WTC11 (cell line): ENCODE measurements around the gene IFI6. TPM values are rescaled to one million over a fixed set of nuclear protein-coding genes. Genes with fewer than 3 reads are reported as not detected.
A peak's percentile ranks its signal among the peaks of the same experiment; 100 is the strongest.

Experiments used
- ATAC-seq: fragments of 200-7000 bp; cut with Tn5 transposase; 2 replicates; pipeline ENCODE4 v1.10.0; 2021; ENCODE audit warnings: mild to moderate bottlenecking, moderate library complexity
- CTCF ChIA-PET: fragments of 300-600 bp; sonication (Branson Sonifier 250); formaldehyde crosslinking; loops from one replicate; lab custom pipeline; 2021; ENCODE audit warnings: antibody characterized with exemption; lab: Charles Lee
- POLR2A ChIA-PET: fragments of 350-600 bp; sonication (Branson Sonifier 250); formaldehyde crosslinking; loops from one replicate; lab custom pipeline; 2021; ENCODE audit warnings: antibody characterized with exemption; lab: Charles Lee
- DNase-seq: peaks from one replicate; pipeline ENCODE4 v3.0.0; 2021; ENCODE audit warnings: low spot score
- H3K27ac Mint-ChIP-seq: 2 replicates; pipeline ENCODE4 v1.8.0; 2021; ENCODE audit warnings: mixed read lengths
- H3K27me3 Mint-ChIP-seq: 2 replicates; pipeline ENCODE4 v1.8.0; 2021; ENCODE audit warnings: low read depth, mild to moderate bottlenecking, moderate library complexity, mixed read lengths
- H3K36me3 Mint-ChIP-seq: 2 replicates; pipeline ENCODE4 v1.8.0; 2021; ENCODE audit warnings: mixed read lengths
- H3K4me1 Mint-ChIP-seq: 2 replicates; pipeline ENCODE4 v1.8.0; 2022; ENCODE audit warnings: mixed read lengths
- H3K4me3 Mint-ChIP-seq: 2 replicates; pipeline ENCODE4 v1.8.0; 2021; ENCODE audit warnings: mild to moderate bottlenecking, moderate library complexity, mixed read lengths
- H3K9me3 Mint-ChIP-seq: 2 replicates; pipeline ENCODE4 v1.8.0; 2021; ENCODE audit warnings: mixed read lengths
- ATF2 ChIP-seq: sonication (generic); formaldehyde crosslinking; IDR thresholded peaks from 2 replicates; pipeline ENCODE4 v1.8.1; 2022; ENCODE audit warnings: low read depth, missing genetic modification reagents, borderline replicate concordance
- ATF3 ChIP-seq: sonication (generic); formaldehyde crosslinking; conservative IDR thresholded peaks from 2 replicates; pipeline ENCODE4 v1.8.1; 2022; ENCODE audit warnings: mild to moderate bottlenecking, missing genetic modification reagents
- CDX4 ChIP-seq: fragments of 250-450 bp; sonication (Bioruptor Pico); IDR thresholded peaks from 2 replicates; pipeline ENCODE4 v1.9.0; 2021; ENCODE audit warnings: moderate library complexity, mild to moderate bottlenecking, inconsistent platforms, borderline replicate concordance
- CREB1 ChIP-seq: sonication (generic); formaldehyde crosslinking; IDR thresholded peaks from 2 replicates; pipeline ENCODE4 v1.8.0; 2023; ENCODE audit warnings: mild to moderate bottlenecking, missing genetic modification reagents
- JAZF1 ChIP-seq: fragments of 250-450 bp; sonication (Bioruptor Pico); IDR thresholded peaks from 2 replicates; pipeline ENCODE4 v1.9.0; 2021; ENCODE audit warnings: moderate library complexity, mild to moderate bottlenecking, inconsistent platforms
- NR1H2 ChIP-seq: sonication (generic); formaldehyde crosslinking; IDR thresholded peaks from 2 replicates; pipeline ENCODE4 v1.9.0; 2021; ENCODE audit warnings: mild to moderate bottlenecking, moderate library complexity, missing genetic modification reagents
- RELA ChIP-seq: sonication (generic); formaldehyde crosslinking; IDR thresholded peaks from 2 replicates; pipeline ENCODE4 v1.8.1; 2022; ENCODE audit warnings: missing genetic modification reagents, mild to moderate bottlenecking, borderline replicate concordance
- SMAD4 ChIP-seq: sonication (generic); formaldehyde crosslinking; IDR thresholded peaks from 2 replicates; pipeline ENCODE4 v1.8.0; 2022; ENCODE audit warnings: mild to moderate bottlenecking, missing genetic modification reagents
- TEAD4 ChIP-seq: sonication (generic); formaldehyde crosslinking; IDR thresholded peaks from 2 replicates; pipeline ENCODE4 v1.8.0; 2022; ENCODE audit warnings: mild to moderate bottlenecking, missing genetic modification reagents
- USF1 ChIP-seq: sonication (generic); formaldehyde crosslinking; IDR thresholded peaks from 2 replicates; pipeline ENCODE4 v1.8.0; 2022; ENCODE audit warnings: mild to moderate bottlenecking, missing genetic modification reagents
- ZNF396 ChIP-seq: fragments of 250-450 bp; sonication (Bioruptor Pico); IDR thresholded peaks from 2 replicates; pipeline ENCODE4 v1.8.0; 2021; ENCODE audit warnings: mild to moderate bottlenecking, moderate library complexity, borderline replicate concordance
- ZNF416 ChIP-seq: fragments of 250-450 bp; sonication (Bioruptor Pico); IDR thresholded peaks from 2 replicates; pipeline ENCODE4 v1.9.0; 2021; ENCODE audit warnings: mild to moderate bottlenecking, inconsistent platforms
- total RNA-seq: library from RNA; stranded (reverse); gene quantifications from 3 replicates; pipeline ENCODE4 v1.2.3, GENCODE V29; 2021
- TF ChIP-seq, protein P1 (sequence below): fragments of 250-450 bp; sonication (Bioruptor Pico); IDR thresholded peaks from 2 replicates; pipeline ENCODE4 v2.1.2; 2022; ENCODE audit warnings: mild to moderate bottlenecking, moderate library complexity
- TF ChIP-seq, protein P2 (sequence below): sonication (generic); formaldehyde crosslinking; IDR thresholded peaks from 2 replicates; pipeline ENCODE4 v1.8.1; 2022; ENCODE audit warnings: mild to moderate bottlenecking, missing genetic modification reagents, moderate library complexity, borderline replicate concordance

Gene IFI6
- total RNA-seq, 1 experiment from 2014 or later, result 4.5 TPM

GRCh38 chr1:27649306-27649635 is 22.7 kb downstream of the IFI6 start:
- H3K4me1 Mint-ChIP-seq, result peaks cover 16% of the 10 kb centered on the region
- no peaks in the 10 kb centered on the region for H3K9me3 Mint-ChIP-seq
- no peaks in the 10 kb centered on the region for H3K36me3 Mint-ChIP-seq
- no peak overlapping the region for H3K27ac Mint-ChIP-seq
- no peak for TF ChIP-seq SMAD4 (CRISPR knock-in tag)
- 0 out of 2 replicates have a peak, but pooled peaks have one; percentile 22 for TF ChIP-seq NR1H2 (CRISPR knock-in tag)
- TF ChIP-seq, all 79 proteins: peak for 1
- Mint-ChIP-seq H3K4me3 (no peak overlapping the region), H3K27me3 (no peaks in the 10 kb centered on the region)
- CTCF ChIA-PET, result interaction anchor here (0.6 to 3.4 kb wide), 7 partner anchors 10 to 298 kb away, joined by 3 to 16 read pairs (median 5); no protein-coding TSS in a partner anchor
- ATAC-seq (no peak), DNase-seq (no peak)
- POLR2A ChIA-PET, result interaction anchor here (0.6 kb wide), 1 partner anchor 45 kb away, joined by 4 read pairs; the partner anchor contains the start of gene AHDC1

GRCh38 chr1:27648602-27649305 is 23.2 kb downstream of the IFI6 start:
- DNase-seq, result no peak
- CTCF ChIA-PET, result interaction anchor here (1.5 to 3.4 kb wide), 4 partner anchors 15 to 92 kb away, joined by 5 to 16 read pairs (median 12); no protein-coding TSS in a partner anchor
- no peak for TF ChIP-seq RELA (CRISPR knock-in tag)
- TF ChIP-seq ZNF396 (CRISPR knock-in tag), result no peak
- TF ChIP-seq USF1 (CRISPR knock-in tag), result no peak
- no peaks in the 10 kb centered on the region for H3K36me3 Mint-ChIP-seq
- H3K27me3 Mint-ChIP-seq, result no peaks in the 10 kb centered on the region
- POLR2A ChIA-PET, result no interaction called here
- H3K4me1 Mint-ChIP-seq, result peaks cover 16% of the 10 kb centered on the region
- ATAC-seq, result no peak
- H3K4me3 Mint-ChIP-seq, result no peak overlapping the region
- H3K27ac Mint-ChIP-seq, result no peak overlapping the region
- H3K9me3 Mint-ChIP-seq, result no peaks in the 10 kb centered on the region

- H3K4me1 Mint-ChIP-seq, result peaks cover 19% of the 10 kb centered on the region
- H3K4me3 Mint-ChIP-seq, result no peak overlapping the region
- CTCF ChIA-PET, result no interaction called here
- no peaks in the 10 kb centered on the region for H3K9me3 Mint-ChIP-seq
- H3K27me3 Mint-ChIP-seq, result no peaks in the 10 kb centered on the region
- POLR2A ChIA-PET, result no interaction called here
- no peaks in the 10 kb centered on the region for H3K36me3 Mint-ChIP-seq
- no peak overlapping the region for H3K27ac Mint-ChIP-seq
- TF ChIP-seq, protein P1, sequence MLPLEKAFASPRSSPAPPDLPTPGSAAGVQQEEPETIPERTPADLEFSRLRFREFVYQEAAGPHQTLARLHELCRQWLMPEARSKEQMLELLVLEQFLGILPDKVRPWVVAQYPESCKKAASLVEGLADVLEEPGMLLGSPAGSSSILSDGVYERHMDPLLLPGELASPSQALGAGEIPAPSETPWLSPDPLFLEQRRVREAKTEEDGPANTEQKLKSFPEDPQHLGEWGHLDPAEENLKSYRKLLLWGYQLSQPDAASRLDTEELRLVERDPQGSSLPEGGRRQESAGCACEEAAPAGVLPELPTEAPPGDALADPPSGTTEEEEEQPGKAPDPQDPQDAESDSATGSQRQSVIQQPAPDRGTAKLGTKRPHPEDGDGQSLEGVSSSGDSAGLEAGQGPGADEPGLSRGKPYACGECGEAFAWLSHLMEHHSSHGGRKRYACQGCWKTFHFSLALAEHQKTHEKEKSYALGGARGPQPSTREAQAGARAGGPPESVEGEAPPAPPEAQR (CRISPR knock-in tag), result no peak
- TF ChIP-seq ATF2 (CRISPR knock-in tag) (no peak), ATF3 (CRISPR knock-in tag) (no peak), ZNF396 (CRISPR knock-in tag) (no peak), CDX4 (CRISPR knock-in tag) (no peak), TEAD4 (CRISPR knock-in tag) (no peak), ZNF416 (CRISPR knock-in tag) (no peak), JAZF1 (CRISPR knock-in tag) (no peak), CREB1 (no peak)
- TF ChIP-seq, protein P2, sequence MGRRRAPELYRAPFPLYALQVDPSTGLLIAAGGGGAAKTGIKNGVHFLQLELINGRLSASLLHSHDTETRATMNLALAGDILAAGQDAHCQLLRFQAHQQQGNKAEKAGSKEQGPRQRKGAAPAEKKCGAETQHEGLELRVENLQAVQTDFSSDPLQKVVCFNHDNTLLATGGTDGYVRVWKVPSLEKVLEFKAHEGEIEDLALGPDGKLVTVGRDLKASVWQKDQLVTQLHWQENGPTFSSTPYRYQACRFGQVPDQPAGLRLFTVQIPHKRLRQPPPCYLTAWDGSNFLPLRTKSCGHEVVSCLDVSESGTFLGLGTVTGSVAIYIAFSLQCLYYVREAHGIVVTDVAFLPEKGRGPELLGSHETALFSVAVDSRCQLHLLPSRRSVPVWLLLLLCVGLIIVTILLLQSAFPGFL (CRISPR knock-in tag), result no peak
- DNase-seq (no peak), ATAC-seq (no peak)
These were observed 24.7 kb downstream of the IFI6 start for GRCh38 chr1:27647328-27647727.
